EL (cell line): ENCODE measurements around the gene ALG5.

ENCODE experiments used
- DNase-seq: peaks from one replicate; pipeline ENCODE4 v3.0.0-alpha.2; 2016

ALG5 gene

DNA sequence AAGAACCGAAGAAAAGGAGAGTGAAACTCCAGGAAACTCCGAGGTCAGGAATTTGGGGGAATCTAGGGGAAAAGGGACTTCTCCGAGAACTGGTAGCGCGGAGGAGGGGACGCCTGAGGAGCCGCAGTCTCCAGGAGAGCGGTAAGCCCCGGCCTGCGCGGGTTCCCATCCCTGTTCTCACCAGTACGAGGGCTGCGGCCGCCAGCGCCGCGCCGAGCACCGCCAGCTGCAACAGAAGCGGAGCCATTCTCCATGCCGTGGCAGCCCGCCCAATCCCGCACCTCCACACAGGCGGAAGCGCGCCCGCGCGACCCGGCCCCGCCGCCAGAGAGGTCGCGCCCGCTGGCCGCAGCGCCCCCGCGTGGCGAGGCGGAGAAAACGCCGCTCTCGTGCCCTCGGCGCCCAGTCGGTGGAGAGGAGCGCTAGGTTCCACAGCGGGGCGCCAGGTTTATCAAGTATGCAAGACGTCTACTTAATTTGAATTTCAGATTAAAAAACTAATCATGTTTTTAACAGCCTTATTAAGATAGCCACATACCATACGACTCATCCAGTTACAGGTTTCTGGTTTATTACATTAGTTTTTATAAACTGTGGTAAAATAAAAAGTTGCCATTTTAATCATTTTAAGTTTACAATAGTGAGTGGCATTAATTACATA, at the start of gene ALG5:
TSS of gene ALG5 (minus strand) at position 287 of the 661 bp plus-strand sequence. CDS start at position 247, 40 bp downstream.
- DNase-seq, result peak; percentile 87

DNA sequence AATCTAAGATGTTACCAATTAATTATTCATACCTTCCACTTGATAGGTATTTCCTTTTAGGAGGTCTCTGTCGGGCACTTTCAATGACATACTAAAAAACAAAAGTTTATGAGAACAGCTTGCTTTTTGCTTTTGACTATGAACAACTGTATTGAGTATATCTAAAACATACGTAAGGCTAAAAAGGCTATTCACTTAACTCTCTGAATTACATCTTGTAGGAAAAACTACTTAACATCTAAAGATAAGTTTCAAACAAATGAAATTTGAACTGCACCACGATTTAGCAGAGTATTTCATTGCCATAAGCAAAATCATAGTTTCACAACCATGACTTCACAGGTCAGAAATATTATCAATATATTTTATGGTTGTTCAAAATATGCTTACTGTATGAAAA, 48.7 kb upstream of the ALG5 start:
- DNase-seq, result no peak

GRCh38 chr13:37047032-37047431, 47.9 kb upstream of the ALG5 start:
- DNase-seq, result no peak

- no peak for DNase-seq
These were observed 46.9 kb upstream of the ALG5 start for GRCh38 chr13:37046062-37046461.

DNA sequence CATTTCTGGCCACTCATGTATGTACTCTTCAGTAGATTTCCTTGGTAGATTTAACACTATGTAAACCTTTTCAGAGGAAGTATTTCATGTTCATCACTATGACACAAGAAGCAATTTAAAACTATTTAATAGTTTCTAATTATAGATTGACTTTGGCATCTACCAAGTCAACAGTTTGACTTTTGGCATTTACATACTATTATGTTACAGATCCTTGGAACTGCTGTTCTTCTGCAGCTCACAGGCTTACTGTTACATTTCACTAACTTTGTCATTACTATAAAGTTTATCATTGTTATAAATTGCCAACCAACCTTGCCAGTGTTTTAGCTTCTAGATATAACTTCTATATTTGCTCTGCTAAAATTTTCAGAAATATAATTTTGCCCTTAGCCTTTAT, 41.6 kb upstream of the ALG5 start:
- no peak for DNase-seq

- DNase-seq, result no peak
These were observed 40.8 kb upstream of the ALG5 start for GRCh38 chr13:37039896-37040295.

DNA sequence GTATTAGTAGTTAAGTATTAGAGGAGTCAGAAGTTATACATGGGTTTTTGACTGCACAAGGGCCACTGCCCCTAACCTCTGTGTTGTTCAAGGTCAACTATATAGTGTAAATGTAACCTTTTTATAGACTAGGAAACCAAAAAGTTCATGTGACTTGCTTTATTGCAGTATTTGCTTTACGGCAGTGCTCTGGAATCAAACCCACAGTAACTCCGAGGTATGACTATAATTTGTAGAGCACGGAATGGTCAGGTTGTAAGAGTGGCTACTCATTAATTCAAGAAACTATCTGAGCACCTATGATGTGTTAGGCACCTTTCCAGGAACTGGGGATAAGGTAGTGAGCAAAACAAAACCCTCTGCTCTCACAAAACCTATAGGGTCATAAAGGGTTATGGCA, 38.1 kb upstream of the ALG5 start:
- DNase-seq, result no peak

- DNase-seq, result peak; percentile 11
These were observed 30.5 kb upstream of the ALG5 start for GRCh38 chr13:37029617-37030016.

- DNase-seq, result no peak
These were observed 28.5 kb upstream of the ALG5 start for GRCh38 chr13:37027639-37028038.

DNA sequence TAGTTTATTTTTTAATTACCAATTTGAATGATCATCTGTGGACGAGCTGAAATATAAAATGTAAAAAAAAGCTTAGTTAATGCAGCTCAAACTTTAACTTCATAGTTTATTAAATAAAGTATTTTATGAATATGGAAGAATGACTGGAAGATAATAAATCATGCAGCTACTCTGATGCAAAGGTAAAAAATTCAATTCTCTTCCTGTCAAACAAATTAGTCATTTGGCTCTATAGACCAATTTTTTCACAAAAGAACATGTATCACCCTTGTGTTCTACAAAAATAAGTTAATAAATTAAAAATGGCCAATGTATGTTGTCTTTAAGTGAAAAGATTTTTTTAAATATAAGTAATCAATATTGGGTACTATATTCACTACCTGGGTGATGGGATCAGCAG, 27.6 kb upstream of the ALG5 start:
- DNase-seq, result no peak

DNA sequence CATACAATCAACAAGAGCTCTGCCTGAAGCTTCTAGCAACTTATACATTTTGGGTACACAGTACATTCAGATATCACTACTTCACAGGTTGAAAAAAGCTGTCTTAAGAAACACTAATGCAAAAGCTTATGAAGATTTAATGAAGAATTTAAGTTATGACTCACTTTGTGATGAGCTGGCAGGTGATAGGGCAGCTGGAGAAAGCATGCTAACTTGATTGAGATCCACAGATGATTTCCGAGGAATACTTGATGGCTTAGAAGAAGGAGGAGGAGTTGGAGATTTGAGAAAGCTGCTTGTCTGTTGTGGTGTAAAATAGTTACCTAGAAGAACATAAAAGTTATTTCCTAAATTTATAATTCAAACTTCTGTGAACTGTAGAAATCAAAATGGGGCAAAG, 24.7 kb upstream of the ALG5 start:
- DNase-seq, result peak; percentile 61

DNA sequence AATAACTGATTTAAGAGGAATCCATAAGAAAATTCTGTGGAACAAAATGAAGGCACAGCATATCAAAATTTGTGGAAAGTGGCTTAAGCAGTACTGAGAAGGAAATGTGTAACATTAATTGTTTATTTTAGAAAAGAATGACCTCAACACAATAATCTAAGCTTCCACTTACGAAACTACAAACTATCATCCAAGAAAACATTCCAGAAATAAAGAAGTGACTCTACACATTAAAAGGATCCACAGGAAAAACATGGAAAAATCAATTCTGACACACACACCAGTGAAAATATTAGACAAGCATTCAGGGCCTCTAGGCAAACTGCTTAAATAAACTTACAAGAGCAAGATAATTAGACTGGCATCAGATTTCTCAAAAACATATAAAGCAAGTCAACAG, 15.5 kb upstream of the ALG5 start:
- DNase-seq, result peak; percentile 30

DNA sequence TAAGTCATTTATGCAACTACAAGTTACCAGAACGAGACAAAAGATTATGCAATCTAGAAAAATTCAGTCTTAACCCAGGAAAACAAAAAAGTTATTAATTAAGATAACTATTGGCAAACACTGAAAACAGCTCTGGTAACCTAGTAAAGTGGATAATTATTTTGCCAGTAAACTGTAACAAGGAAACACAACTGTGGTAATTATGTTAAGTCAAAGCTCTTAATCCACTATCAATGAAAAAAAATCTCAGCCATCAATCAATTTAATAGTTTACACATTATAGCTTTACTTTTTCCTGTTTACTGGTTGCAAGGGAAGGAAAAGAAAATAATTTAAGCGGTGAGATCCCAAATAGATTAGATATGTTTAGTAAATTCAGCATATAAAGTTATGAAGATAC, 12.6 kb upstream of the ALG5 start:
- no peak for DNase-seq

DNA sequence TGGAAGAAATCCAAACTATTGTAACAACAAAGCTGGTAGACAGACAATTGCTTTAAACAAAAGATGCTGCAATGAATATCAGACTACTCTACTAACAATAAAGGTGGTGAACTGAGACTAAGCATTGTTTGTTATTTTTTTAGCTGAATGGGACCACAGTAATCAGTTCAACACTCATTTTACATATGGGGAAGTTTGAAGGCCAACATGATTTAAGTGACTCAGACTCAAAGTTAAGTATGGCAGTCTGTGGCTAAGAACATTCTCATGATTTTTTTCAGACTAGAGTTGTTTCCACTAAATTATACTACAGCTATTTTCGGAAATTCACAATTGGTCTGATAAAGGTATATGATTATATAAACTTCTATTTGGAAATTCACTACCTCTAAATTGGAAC, 11.9 kb upstream of the ALG5 start:
- DNase-seq, result no peak

DNA sequence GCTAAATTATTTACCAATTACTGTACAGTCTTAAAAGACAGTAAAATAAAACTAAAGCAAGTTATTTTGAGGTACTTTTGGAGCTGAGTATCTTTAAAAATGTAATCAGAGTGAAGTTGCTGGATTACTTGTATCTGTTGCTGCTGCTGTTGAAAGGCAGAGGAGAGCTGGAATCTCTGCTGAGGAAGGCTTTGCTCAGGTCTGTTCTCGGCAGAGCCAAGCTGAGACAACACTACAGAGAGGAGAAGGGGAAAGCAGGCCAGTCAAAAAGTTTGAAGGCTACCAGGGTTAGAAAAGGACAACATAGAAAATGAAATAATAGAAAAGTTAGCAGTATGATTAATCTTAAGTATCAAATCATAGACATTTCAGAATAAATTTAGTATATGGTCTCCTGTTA, 11.3 kb upstream of the ALG5 start:
- no peak for DNase-seq

GRCh38 chr13:37009692-37010091, 10.6 kb upstream of the ALG5 start:
- DNase-seq, result no peak

GRCh38 chr13:37001921-37002250, 2.7 kb upstream of the ALG5 start:
- DNase-seq, result no peak

DNA sequence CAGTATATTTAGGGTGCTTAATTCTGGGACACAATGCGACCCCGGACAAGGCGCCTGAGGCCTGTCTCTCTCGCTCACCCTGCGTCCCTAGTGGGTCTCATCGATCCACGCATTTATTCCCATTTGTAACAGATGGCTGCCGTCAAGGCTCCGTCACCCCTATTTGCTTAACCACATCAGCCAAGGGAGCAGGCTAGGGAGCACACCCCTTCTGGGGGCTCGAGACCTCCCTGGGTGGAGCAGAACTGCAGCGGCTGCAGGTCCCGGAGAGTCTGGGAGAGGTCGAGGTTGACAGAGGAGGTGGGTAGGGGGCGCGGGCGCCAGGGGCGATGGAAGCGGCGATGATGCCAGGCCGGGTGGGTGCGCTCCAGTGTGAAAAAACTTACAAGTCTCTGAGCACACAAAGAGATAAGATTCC, 507 bp downstream of the ALG5 start:
- DNase-seq, result peak; percentile 8

- DNase-seq, result peak; percentile 15
These were observed 1.3 kb downstream of the ALG5 start for GRCh38 chr13:36997716-36998427.

DNA sequence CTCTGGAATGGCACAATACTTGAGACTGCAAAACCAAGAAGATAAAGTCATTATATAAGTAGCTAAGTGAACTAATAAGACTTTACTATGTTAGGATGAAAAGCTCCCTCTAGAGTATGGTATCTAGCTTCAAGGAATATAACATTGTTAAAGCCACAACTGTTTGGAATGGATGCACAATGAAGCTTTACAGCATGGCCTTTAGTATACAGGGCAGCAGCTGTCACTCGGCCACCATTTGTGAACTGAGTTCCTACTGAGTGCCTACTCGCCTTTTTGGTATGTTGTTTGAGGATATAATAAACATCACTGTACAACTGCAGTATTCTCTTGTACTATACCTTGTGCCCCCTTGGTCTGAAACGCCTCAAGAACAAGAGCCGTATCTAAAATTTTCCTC, 6.8 kb downstream of the ALG5 start:
- DNase-seq, result no peak

- peak; percentile 50 for DNase-seq
These were observed 12.5 kb downstream of the ALG5 start for GRCh38 chr13:36986462-36987240.

DNA sequence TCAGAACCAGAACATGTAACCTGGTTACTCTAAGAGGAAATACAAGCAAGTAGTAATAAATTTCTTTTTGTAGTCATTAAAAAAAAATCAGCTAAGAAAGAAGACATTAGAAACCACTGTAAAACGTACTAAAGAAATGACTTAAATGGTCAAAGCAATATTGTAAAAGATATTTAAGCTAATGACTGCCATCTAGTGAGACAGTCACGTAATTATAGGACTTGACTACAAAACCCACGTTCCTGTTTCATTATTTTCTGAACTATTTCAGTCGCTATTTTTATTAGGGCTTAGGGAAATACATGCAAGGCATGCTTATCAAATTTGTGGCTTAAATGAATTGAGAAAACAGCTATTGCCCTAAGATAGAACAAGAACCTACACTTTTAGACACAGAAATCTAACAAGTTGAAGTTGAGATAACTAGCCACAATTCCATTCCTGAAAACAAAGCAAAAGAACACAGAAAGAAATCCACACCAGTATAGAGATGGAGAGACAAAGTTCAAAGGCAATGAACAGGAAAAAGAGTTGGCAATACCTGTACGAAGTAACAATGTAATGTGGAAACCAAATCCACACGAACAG, 17.9 kb downstream of the ALG5 start:
- peak; percentile 55 for DNase-seq

- peak; percentile 73 for DNase-seq
These were observed 19.6 kb downstream of the ALG5 start for GRCh38 chr13:36979361-36980050.
